IgD-negative memory B cell (primary cell): ENCODE data around the gene SPI1. TPM values are rescaled to one million over a fixed set of nuclear protein-coding genes. Genes with fewer than 3 reads are reported as not detected.
A peak's percentile ranks its signal among the peaks of the same experiment; 100 is the strongest.

ENCODE experiments used
- H3K27ac Mint-ChIP-seq, 3 donors: one replicate each; pipeline ENCODE4 v1.8.0; 2020 to 2022; ENCODE audit warnings: mild to moderate bottlenecking in 3 of 3, mixed read lengths in 3 of 3, moderate library complexity in 1 of 3
- H3K27me3 Mint-ChIP-seq: one replicate; pipeline ENCODE4 v1.8.0; 2021; ENCODE audit warnings: mixed read lengths
- H3K36me3 Mint-ChIP-seq: one replicate; pipeline ENCODE4 v1.8.0; 2020; ENCODE audit warnings: mild to moderate bottlenecking, mixed read lengths
- H3K4me1 Mint-ChIP-seq, 3 donors: one replicate each; pipeline ENCODE4 v1.8.0; 2020 to 2022; ENCODE audit warnings: mixed read lengths in 3 of 3, mild to moderate bottlenecking in 1 of 3
- H3K4me3 Mint-ChIP-seq, 4 donors: one replicate each; pipeline ENCODE4 v1.8.0; 2020 to 2022; ENCODE audit warnings: mild to moderate bottlenecking in 4 of 4, mixed read lengths in 4 of 4, moderate library complexity in 3 of 4
- H3K9me3 Mint-ChIP-seq, 3 donors: one replicate each; pipeline ENCODE4 v1.8.0; 2020 to 2021; ENCODE audit warnings: mixed read lengths in 3 of 3, mild to moderate bottlenecking in 1 of 3
- polyA plus RNA-seq: library from polyadenylated mRNA; unstranded; fragments of 300-500 nt; fragmentation: Illumina TruSeq; gene quantifications from one replicate; pipeline ENCODE4 v1.2.3, GENCODE V29; 2021

The SPI1 gene
- polyA plus RNA-seq, 1 donor from 2014 or later = 67.7 TPM

- peaks cover 16 to 45% (median 37%) of the 10 kb centered on the region in 3 donors for H3K4me1 Mint-ChIP-seq
- H3K9me3 Mint-ChIP-seq = no peaks in the 10 kb centered on the region
- no peaks in the 10 kb centered on the region for H3K36me3 Mint-ChIP-seq
- H3K4me3 Mint-ChIP-seq = peak overlapping the region; percentile 67 to 88 (median 84)
- no peaks in the 10 kb centered on the region for H3K27me3 Mint-ChIP-seq
- peak overlapping the region; percentile 71 to 96 (median 89) for H3K27ac Mint-ChIP-seq
Observed at GRCh38 chr11:47395223-47396048, 17.1 kb upstream of the SPI1 start.

GRCh38 chr11:47394322-47395222 lies 16.2 kb upstream of the SPI1 start:
- Mint-ChIP-seq H3K27me3 (no peaks in the 10 kb centered on the region), H3K4me1 (peaks cover 13 to 45% (median 32%) of the 10 kb centered on the region in 3 donors), H3K36me3 (no peaks in the 10 kb centered on the region), H3K9me3 (no peaks in the 10 kb centered on the region), H3K27ac (peak overlapping the region; percentile 83 to 96 (median 93)), H3K4me3 (peak overlapping the region; percentile 67 to 88 (median 79))

- Mint-ChIP-seq H3K4me3 (peak overlapping the region in 3 of 4 donors; percentile 57 to 88 (median 80)), H3K9me3 (no peaks in the 10 kb centered on the region), H3K4me1 (peaks cover 10 to 44% (median 29%) of the 10 kb centered on the region in 3 donors), H3K36me3 (no peaks in the 10 kb centered on the region), H3K27ac (peak overlapping the region; percentile 83 to 96 (median 93)), H3K27me3 (no peaks in the 10 kb centered on the region)
Observed at GRCh38 chr11:47394050-47394321, 15.6 kb upstream of the SPI1 start.

- Mint-ChIP-seq H3K27me3 (no peaks in the 10 kb centered on the region), H3K9me3 (no peaks in the 10 kb centered on the region), H3K27ac (peak overlapping the region in 2 of 3 donors; percentile 58 to 83), H3K4me3 (peak overlapping the region in 3 of 4 donors; percentile 57 to 88 (median 80)), H3K4me1 (peaks cover 10 to 41% (median 29%) of the 10 kb centered on the region in 3 donors), H3K36me3 (no peaks in the 10 kb centered on the region)
Observed at GRCh38 chr11:47393163-47394049, 15.1 kb upstream of the SPI1 start.

- Mint-ChIP-seq H3K27me3 (no peaks in the 10 kb centered on the region), H3K27ac (peak overlapping the region in 2 of 3 donors; percentile 29 to 83), H3K4me1 (peaks cover 10 to 38% (median 26%) of the 10 kb centered on the region in 3 donors), H3K9me3 (no peaks in the 10 kb centered on the region), H3K4me3 (peak overlapping the region in 2 of 4 donors; percentile 33 to 68), H3K36me3 (no peaks in the 10 kb centered on the region)
Observed at GRCh38 chr11:47392546-47393162, 14.3 kb upstream of the SPI1 start.

GRCh38 chr11:47391711-47392432 lies 13.5 kb upstream of the SPI1 start:
- Mint-ChIP-seq H3K9me3 (no peaks in the 10 kb centered on the region), H3K27ac (peak overlapping the region; percentile 29 to 97 (median 63)), H3K4me1 (peaks cover 10 to 36% (median 23%) of the 10 kb centered on the region in 3 donors)

GRCh38 chr11:47391077-47391583 lies 12.8 kb upstream of the SPI1 start:
- Mint-ChIP-seq H3K27me3 (no peaks in the 10 kb centered on the region), H3K27ac (peak overlapping the region; percentile 25 to 97 (median 67)), H3K4me1 (peaks cover 10 to 35% (median 23%) of the 10 kb centered on the region in 3 donors), H3K9me3 (no peaks in the 10 kb centered on the region), H3K4me3 (peak overlapping the region in 3 of 4 donors; percentile 2 to 67 (median 41)), H3K36me3 (no peaks in the 10 kb centered on the region)

More at GRCh38 chr11:47391711-47392432, 13.5 kb upstream of the SPI1 start:
- Mint-ChIP-seq H3K36me3 (no peaks in the 10 kb centered on the region), H3K4me3 (peak overlapping the region in 2 of 4 donors; percentile 33 to 65), H3K27me3 (no peaks in the 10 kb centered on the region)

GRCh38 chr11:47390422-47390760 lies 12.0 kb upstream of the SPI1 start:
- Mint-ChIP-seq H3K4me3 (peak overlapping the region in 1 of 4 donors; percentile 2), H3K27ac (peak overlapping the region in 2 of 3 donors; percentile 67 to 97), H3K36me3 (no peaks in the 10 kb centered on the region), H3K27me3 (no peaks in the 10 kb centered on the region), H3K4me1 (peaks cover 7 to 29% (median 19%) of the 10 kb centered on the region in 3 donors), H3K9me3 (no peaks in the 10 kb centered on the region)

GRCh38 chr11:47389577-47390421 lies 11.5 kb upstream of the SPI1 start:
- Mint-ChIP-seq H3K36me3 (no peaks in the 10 kb centered on the region), H3K9me3 (no peaks in the 10 kb centered on the region), H3K4me3 (peak overlapping the region in 2 of 4 donors; percentile 34 to 47), H3K27me3 (no peaks in the 10 kb centered on the region), H3K4me1 (peaks cover 6 to 27% (median 18%) of the 10 kb centered on the region in 3 donors), H3K27ac (peak overlapping the region in 2 of 3 donors; percentile 9 to 24)

- no peaks in the 10 kb centered on the region for H3K36me3 Mint-ChIP-seq
- H3K27me3 Mint-ChIP-seq = no peaks in the 10 kb centered on the region
- H3K27ac Mint-ChIP-seq = no peak overlapping the region
- no peaks in the 10 kb centered on the region for H3K9me3 Mint-ChIP-seq
- peaks cover 2 to 22% (median 13%) of the 10 kb centered on the region in 3 donors for H3K4me1 Mint-ChIP-seq
- no peak overlapping the region for H3K4me3 Mint-ChIP-seq
Observed at GRCh38 chr11:47388697-47389576, 10.6 kb upstream of the SPI1 start.

GRCh38 chr11:47387944-47388696 lies 9.8 kb upstream of the SPI1 start:
- no peaks in the 10 kb centered on the region for H3K9me3 Mint-ChIP-seq
- no peak overlapping the region for H3K27ac Mint-ChIP-seq
- no peaks in the 10 kb centered on the region for H3K27me3 Mint-ChIP-seq
- H3K4me1 Mint-ChIP-seq = peaks cover 0 to 17% (median 10%) of the 10 kb centered on the region in 3 donors
- no peak overlapping the region for H3K4me3 Mint-ChIP-seq
- no peaks in the 10 kb centered on the region for H3K36me3 Mint-ChIP-seq
